Lower lobe of right lung (tissue), 2 donors: Measurements from ENCODE around the gene C7orf57. TPM values are rescaled to one million over a fixed set of nuclear protein-coding genes. Genes with fewer than 3 reads are reported as not detected.
A peak's percentile ranks its signal among the peaks of the same experiment; 100 is the strongest.
"Not testable (repeated sequence)": the region's sequence is repeated elsewhere in the genome, so short reads cannot be mapped to it uniquely, and the experiment has no call there.

Experiments used
- ATAC-seq, 2 donors: fragments of 200-7000 bp; cut with Tn5 transposase; one replicate each; pipeline ENCODE4 v1.9.1; 2020 to 2022; ENCODE audit warnings: mild to moderate bottlenecking in 2 of 2, moderate library complexity in 2 of 2
- DNase-seq: peaks from one replicate; pipeline ENCODE4 v3.0.0-alpha.2; 2020
- H3K27ac ChIP-seq: fragments of 200-600 bp; one replicate; pipeline ENCODE4 v1.8.0; 2022
- H3K27me3 ChIP-seq: fragments of 200-600 bp; one replicate; pipeline ENCODE4 v1.8.0; 2022; ENCODE audit warnings: low read depth
- H3K36me3 ChIP-seq: fragments of 200-600 bp; one replicate; pipeline ENCODE4 v1.8.0; 2022; ENCODE audit warnings: mild to moderate bottlenecking
- H3K4me1 ChIP-seq: fragments of 200-600 bp; one replicate; pipeline ENCODE4 v1.8.0; 2022
- H3K4me3 ChIP-seq: fragments of 200-600 bp; one replicate; pipeline ENCODE4 v1.8.0; 2022; ENCODE audit warnings: mild to moderate bottlenecking
- H3K9me3 ChIP-seq: fragments of 200-600 bp; one replicate; pipeline ENCODE4 v1.8.0; 2022
- intact Hi-C: fragments of 100-400 bp; cut with DNase I; formaldehyde crosslinking; loops from one replicate; pipeline ENCODE4 v1.11.0; 2022
- total RNA-seq: library from RNA; stranded (reverse); fragmentation: NEBNext Ultra II Directional; extraction: Animal tissue kit (Norgen Biotek cat#: 25700); gene quantifications from one replicate; pipeline ENCODE4 v1.2.1, GENCODE V29; 2021
- TF ChIP-seq, protein P1 (sequence below): fragments of 200-600 bp; IDR thresholded peaks from one replicate; pipeline ENCODE4 v1.8.0; 2022; ENCODE audit warnings: antibody characterized with exemption, mild to moderate bottlenecking
- donor health status: DM: no; HTN: yes; CAD: no; lungs with severe emphysema.

C7orf57 gene
- total RNA-seq, 1 donor from 2014 or later, result 1.6 TPM

DNA sequence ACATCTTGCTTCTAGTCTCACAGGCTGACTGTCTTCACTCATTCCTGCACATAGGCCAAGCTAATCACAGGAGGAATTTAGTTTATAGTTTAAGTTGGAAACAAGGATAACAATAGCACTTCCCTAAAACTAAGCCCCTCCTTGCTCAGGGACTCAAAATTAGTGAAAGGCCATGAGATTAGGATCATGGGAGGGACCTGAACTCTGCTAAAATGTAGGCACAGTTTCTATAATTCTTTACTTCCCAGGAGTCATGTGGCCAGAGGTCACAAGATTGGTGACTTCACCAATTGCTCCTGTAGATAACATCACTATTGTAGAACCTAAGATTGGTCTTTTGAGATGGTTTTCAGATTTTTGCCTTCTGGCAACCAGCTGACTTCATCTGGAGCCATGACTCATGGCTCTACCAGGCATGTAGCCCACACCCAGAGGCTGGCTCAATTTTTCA is 38.9 kb downstream of the C7orf57 start:
- Histone ChIP-seq H3K9me3 (no peaks in the 10 kb centered on the region), H3K4me3 (no peak overlapping the region), H3K27me3 (no peaks in the 10 kb centered on the region), H3K36me3 (no peaks in the 10 kb centered on the region), H3K4me1 (no peaks in the 10 kb centered on the region), H3K27ac (no peak overlapping the region)
- no peak for ATAC-seq
- intact Hi-C loops, result no loop called here
- DNase-seq, result no peak
- TF ChIP-seq, protein P1, sequence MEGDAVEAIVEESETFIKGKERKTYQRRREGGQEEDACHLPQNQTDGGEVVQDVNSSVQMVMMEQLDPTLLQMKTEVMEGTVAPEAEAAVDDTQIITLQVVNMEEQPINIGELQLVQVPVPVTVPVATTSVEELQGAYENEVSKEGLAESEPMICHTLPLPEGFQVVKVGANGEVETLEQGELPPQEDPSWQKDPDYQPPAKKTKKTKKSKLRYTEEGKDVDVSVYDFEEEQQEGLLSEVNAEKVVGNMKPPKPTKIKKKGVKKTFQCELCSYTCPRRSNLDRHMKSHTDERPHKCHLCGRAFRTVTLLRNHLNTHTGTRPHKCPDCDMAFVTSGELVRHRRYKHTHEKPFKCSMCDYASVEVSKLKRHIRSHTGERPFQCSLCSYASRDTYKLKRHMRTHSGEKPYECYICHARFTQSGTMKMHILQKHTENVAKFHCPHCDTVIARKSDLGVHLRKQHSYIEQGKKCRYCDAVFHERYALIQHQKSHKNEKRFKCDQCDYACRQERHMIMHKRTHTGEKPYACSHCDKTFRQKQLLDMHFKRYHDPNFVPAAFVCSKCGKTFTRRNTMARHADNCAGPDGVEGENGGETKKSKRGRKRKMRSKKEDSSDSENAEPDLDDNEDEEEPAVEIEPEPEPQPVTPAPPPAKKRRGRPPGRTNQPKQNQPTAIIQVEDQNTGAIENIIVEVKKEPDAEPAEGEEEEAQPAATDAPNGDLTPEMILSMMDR, result no peak

DNA sequence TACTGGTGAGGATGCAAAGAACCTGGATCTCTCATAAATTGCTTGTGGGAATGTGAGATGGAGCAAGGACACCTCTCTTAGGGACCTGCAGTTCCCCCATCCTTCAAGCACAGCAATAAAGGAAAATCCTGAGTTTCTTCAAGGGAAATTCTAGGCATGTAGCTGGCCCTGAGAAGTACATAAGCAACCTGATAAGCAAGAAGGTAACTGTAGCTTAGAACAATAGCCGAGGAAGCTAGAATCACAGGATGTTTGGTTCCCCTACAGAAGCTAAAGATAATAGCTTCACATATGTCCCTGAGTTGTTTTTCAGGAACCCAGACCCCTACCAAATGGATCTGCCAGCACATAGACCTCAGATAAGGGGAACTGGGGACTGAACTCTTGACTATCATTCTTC is 42.1 kb downstream of the C7orf57 start:
- DNase-seq, result no peak
- intact Hi-C loops, result no loop called here
- no peak for ATAC-seq
- Histone ChIP-seq H3K4me3 (no peak overlapping the region), H3K36me3 (no peaks in the 10 kb centered on the region), H3K27me3 (no peaks in the 10 kb centered on the region), H3K4me1 (no peaks in the 10 kb centered on the region), H3K27ac (no peak overlapping the region), H3K9me3 (no peaks in the 10 kb centered on the region)
- TF ChIP-seq, protein P1, result no peak

DNA sequence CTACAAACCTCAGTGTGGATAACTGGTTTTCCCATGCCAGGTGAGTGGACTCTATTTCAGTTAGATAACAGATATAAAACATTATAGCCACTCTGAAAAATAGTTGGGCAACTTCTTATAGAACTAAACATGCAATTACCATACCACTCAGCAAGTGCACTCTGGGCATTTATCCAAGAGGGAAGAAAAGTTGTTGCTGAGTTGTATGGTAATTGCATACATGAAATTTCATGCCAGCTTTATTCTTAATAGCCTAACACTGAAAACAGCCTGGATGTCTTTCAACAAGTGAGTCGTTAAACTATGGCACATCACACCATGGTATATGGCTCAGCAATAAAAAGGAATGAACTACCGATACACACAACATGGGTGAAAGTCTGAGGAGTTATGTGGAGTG is 43.1 kb downstream of the C7orf57 start:
- no peaks in the 10 kb centered on the region for H3K9me3 ChIP-seq

DNA sequence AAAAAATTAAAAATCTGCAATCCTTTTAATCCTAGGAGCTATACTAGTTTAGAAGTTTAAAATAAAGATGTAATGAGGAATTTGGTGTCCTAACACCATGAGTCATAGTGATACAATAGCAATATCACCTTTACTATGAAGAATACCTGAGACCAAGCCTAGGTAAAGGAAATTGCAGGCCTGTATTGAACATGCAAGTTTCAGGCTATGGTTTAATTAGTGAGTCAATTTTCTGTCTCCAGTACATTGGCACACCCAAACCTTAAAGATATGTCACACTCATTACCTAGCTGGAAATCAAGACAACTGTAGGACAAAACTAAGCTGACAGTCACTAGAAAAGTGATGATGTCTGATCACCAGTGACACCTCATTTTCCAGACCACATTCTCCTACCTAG is 47.0 kb downstream of the C7orf57 start:
- intact Hi-C loops, H3K27ac ChIP-seq, DNase-seq, H3K27me3 ChIP-seq, ATAC-seq, H3K36me3 ChIP-seq, H3K9me3 ChIP-seq, H3K4me3 ChIP-seq: not testable (repeated sequence)
- peaks cover 30% of the 10 kb centered on the region for H3K4me1 ChIP-seq

More for the DNA sequence above, 43.1 kb downstream of the C7orf57 start:
- Histone ChIP-seq H3K36me3 (no peaks in the 10 kb centered on the region), H3K27me3 (no peaks in the 10 kb centered on the region), H3K4me3 (no peak overlapping the region), H3K4me1 (no peaks in the 10 kb centered on the region), H3K27ac (no peak overlapping the region)
- intact Hi-C loops, result no loop called here
- ATAC-seq, result peak in 1 of 2 donors; percentile 9
- TF ChIP-seq, protein P1, result no peak
- DNase-seq, result no peak

DNA sequence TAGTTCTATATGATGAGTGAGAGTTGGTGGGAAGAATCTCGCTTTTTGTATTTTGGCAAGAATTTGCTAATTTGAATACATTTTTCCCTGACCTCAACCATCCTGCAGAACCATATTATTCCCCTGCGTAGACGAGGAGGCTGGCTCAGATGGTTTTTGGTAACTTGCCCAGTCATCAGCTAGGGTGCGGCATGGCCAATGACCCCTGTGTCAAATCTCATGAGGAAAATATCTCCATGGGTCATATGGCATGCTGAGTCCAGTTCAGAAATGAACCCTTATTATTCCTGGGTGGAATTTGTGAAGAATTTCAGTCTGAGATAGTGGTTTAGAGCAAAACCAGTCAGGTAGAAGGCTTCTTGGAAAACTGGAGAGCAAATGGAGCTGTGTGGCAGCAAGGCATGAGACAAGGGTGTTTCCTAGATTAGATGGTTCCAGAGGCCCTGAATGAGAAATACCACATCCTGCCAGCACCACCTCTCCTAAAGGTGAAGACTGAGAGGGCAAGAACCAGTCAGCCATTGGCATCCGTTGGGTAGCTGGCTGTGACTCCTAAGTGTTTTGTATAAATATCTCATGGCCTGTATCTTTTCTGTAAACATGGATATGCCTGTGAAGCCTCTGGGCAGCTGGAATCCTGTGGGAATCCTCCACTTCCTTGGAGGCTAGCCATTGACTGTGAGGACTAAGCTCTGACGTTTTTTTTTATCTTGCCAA is 47.9 kb downstream of the C7orf57 start:
- no peak for ATAC-seq
- H3K9me3 ChIP-seq, result no peaks in the 10 kb centered on the region
- TF ChIP-seq, protein P1, result no peak
- H3K4me1 ChIP-seq, result peaks cover 39% of the 10 kb centered on the region
- H3K27ac ChIP-seq, result no peak overlapping the region
- no peak for DNase-seq
- H3K27me3 ChIP-seq, result no peaks in the 10 kb centered on the region
- intact Hi-C loops, result no loop called here
- H3K4me3 ChIP-seq, result no peak overlapping the region
- no peaks in the 10 kb centered on the region for H3K36me3 ChIP-seq

DNA sequence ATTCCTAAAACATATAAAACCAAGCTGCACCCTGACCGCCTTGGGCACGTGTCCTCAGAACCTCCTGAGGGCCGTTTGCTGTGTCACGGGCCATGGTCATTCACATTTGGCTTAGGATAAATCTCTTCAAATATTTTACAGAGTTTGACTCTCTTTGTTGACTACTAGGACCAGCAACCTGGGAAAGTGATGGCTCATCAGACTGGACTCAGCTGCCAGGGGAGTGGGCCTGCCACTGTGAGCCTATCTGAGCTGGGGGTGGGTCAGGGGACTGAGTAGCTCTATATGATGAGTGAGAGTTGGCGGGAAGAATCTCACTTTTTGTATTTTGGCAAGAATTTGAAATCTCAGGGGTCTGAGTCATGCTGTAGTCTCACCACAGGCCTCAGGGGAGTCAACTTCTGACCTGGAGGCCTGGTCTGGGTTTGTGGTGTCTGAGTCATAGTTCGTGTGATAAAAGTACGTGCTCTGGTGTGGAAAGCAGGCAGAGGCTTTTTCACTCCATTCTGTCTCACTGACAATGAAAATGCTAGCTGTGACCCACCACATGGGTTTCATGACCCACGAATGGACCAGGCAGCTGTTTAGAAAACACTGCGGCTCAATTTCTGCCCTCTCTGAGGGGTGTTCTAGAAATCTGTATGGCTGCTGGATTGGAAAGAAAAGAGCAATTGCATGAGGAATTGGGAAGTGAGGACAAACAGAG is 49.5 kb downstream of the C7orf57 start:
- peak; percentile 9 to 31 for ATAC-seq

More for the DNA sequence above, 49.5 kb downstream of the C7orf57 start:
- Histone ChIP-seq H3K27ac (peak overlapping the region; percentile 44), H3K4me1 (peaks cover 46% of the 10 kb centered on the region), H3K4me3 (no peak overlapping the region), H3K36me3 (no peaks in the 10 kb centered on the region), H3K9me3 (no peaks in the 10 kb centered on the region), H3K27me3 (no peaks in the 10 kb centered on the region)
- TF ChIP-seq, protein P1, result no peak
- intact Hi-C loops, result no loop called here
- DNase-seq, result no peak
